ENCODE measurements around the gene BFSP2.

BFSP2 gene

DNA sequence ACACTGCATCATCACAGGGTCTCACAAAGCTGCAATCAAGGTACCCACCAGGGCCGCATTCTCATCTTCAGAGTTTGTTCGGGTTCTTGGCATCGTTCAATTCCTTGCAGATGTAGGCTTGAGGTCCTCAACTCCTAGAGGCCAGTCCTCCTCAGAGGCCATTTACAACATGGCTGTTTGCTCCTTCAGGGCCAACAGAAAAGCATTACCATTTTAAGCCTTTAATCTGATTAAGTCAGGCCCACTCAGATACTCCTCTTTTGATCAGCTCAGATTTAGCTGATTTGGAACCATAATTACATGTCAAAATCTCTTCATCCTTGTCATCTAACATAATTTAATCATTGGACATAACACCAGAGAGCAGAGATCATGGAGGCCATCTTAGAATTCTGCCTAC is 55.4 kb downstream of the BFSP2 start:
- TF ChIP-seq EZH2phosphoT487 (IDR thresholded peaks at IDR 0.05; ENCODE audit: low read depth): no peak
- TF ChIP-seq, protein P1, sequence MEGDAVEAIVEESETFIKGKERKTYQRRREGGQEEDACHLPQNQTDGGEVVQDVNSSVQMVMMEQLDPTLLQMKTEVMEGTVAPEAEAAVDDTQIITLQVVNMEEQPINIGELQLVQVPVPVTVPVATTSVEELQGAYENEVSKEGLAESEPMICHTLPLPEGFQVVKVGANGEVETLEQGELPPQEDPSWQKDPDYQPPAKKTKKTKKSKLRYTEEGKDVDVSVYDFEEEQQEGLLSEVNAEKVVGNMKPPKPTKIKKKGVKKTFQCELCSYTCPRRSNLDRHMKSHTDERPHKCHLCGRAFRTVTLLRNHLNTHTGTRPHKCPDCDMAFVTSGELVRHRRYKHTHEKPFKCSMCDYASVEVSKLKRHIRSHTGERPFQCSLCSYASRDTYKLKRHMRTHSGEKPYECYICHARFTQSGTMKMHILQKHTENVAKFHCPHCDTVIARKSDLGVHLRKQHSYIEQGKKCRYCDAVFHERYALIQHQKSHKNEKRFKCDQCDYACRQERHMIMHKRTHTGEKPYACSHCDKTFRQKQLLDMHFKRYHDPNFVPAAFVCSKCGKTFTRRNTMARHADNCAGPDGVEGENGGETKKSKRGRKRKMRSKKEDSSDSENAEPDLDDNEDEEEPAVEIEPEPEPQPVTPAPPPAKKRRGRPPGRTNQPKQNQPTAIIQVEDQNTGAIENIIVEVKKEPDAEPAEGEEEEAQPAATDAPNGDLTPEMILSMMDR (IDR thresholded peaks at IDR 0.05; ENCODE audit: low read depth, low read length): no peak
- Histone ChIP-seq H4K20me1 (ENCODE audit: insufficient read depth, low read length) (no peaks in the 10 kb centered on the region), H3K4me1 (ENCODE audit: low read length) (peaks cover 17% of the 10 kb centered on the region), H3K27ac (ENCODE audit: low read length) (no peak overlapping the region), H3K79me2 (ENCODE audit: low read length) (no peaks in the 10 kb centered on the region), H2AFZ (ENCODE audit: low read depth, low read length) (no peak overlapping the region), H3K9ac (ENCODE audit: low read length) (no peak overlapping the region), H3K36me3 (replicated peaks; ENCODE audit: low read depth, low read length) (no peaks in the 10 kb centered on the region), H3K4me3 (ENCODE audit: low read length) (no peak overlapping the region), H3K27me3 (ENCODE audit: low read depth, low read length) (no peaks in the 10 kb centered on the region; the same call in 1 of the 2 replicates), H3K4me2 (ENCODE audit: low read length) (no peak overlapping the region), H3K9me3 (ENCODE audit: insufficient read depth, low read length) (no peaks in the 10 kb centered on the region)

DNA sequence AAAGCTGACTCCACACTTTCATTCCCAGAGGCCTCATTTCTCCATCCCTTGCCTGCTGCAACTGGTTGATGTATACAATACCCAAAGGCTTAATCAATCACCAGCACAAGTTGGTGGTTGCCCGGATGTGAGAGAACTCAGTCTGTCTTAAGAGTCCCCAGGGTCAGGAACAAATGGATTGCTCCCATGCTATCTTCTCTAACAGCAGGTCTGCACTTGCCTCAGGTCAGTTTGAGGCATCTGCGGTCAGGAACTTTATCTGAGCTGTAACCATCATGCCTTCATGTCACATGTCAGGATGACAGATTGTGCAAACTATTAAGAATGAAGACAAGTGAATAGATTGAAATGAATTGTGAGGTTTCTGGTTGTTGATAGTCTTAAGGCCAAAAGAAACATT is 56.1 kb downstream of the BFSP2 start:
- H3K4me1 ChIP-seq (ENCODE audit: low read length): peaks cover 19% of the 10 kb centered on the region
- no peak for TF ChIP-seq EZH2phosphoT487 (IDR thresholded peaks at IDR 0.05; ENCODE audit: low read depth)
- TF ChIP-seq, protein P1 (IDR thresholded peaks at IDR 0.05; ENCODE audit: low read depth, low read length): no peak
- no peaks in the 10 kb centered on the region for H3K79me2 ChIP-seq (ENCODE audit: low read length)
- H3K9me3 ChIP-seq (ENCODE audit: insufficient read depth, low read length): no peaks in the 10 kb centered on the region
- no peaks in the 10 kb centered on the region for H3K36me3 ChIP-seq (replicated peaks; ENCODE audit: low read depth, low read length)
- no peak overlapping the region for H3K27ac ChIP-seq (ENCODE audit: low read length)
- no peaks in the 10 kb centered on the region for H4K20me1 ChIP-seq (ENCODE audit: insufficient read depth, low read length)
- no peak overlapping the region for H3K4me3 ChIP-seq (ENCODE audit: low read length)
- no peak overlapping the region for H3K9ac ChIP-seq (ENCODE audit: low read length)
- H3K27me3 ChIP-seq (ENCODE audit: low read depth, low read length): no peaks in the 10 kb centered on the region; the same call in 1 of the 2 replicates
- H3K4me2 ChIP-seq (ENCODE audit: low read length): no peak overlapping the region
- no peak overlapping the region for H2AFZ ChIP-seq (ENCODE audit: low read depth, low read length)

DNA sequence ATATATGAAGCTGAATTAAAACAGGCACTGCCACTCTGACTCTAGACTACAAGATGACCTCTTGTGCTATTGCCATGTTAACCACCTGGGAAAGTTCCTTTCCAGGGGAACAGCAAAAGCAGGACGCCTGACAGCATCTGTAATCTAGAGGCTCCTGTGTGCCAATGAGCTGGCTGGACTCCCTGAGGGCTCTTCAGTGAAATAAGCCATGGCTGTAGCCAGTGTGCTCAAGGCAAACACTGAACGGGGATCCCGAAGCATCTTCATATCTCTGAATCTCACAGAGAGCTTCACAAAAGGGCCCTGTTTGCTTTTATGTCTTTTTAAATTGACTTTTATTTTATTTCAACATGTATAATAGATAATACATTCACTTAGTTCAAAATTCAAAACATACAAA is 57.2 kb downstream of the BFSP2 start:
- no peaks in the 10 kb centered on the region for H3K79me2 ChIP-seq (ENCODE audit: low read length)
- H3K9me3 ChIP-seq (ENCODE audit: insufficient read depth, low read length): no peaks in the 10 kb centered on the region
- no peaks in the 10 kb centered on the region; the same call in 1 of the 2 replicates for H3K27me3 ChIP-seq (ENCODE audit: low read depth, low read length)
- H3K4me2 ChIP-seq (ENCODE audit: low read length): no peak overlapping the region
- H3K36me3 ChIP-seq (replicated peaks; ENCODE audit: low read depth, low read length): no peaks in the 10 kb centered on the region
- no peak overlapping the region for H3K9ac ChIP-seq (ENCODE audit: low read length)
- H3K4me1 ChIP-seq (ENCODE audit: low read length): peaks cover 26% of the 10 kb centered on the region
- no peak overlapping the region for H3K27ac ChIP-seq (ENCODE audit: low read length)
- no peak overlapping the region for H3K4me3 ChIP-seq (ENCODE audit: low read length)
- no peaks in the 10 kb centered on the region for H4K20me1 ChIP-seq (ENCODE audit: insufficient read depth, low read length)
- H2AFZ ChIP-seq (ENCODE audit: low read depth, low read length): no peak overlapping the region; the same call in 1 of the 2 replicates
- TF ChIP-seq, protein P1 (IDR thresholded peaks at IDR 0.05; ENCODE audit: low read depth, low read length): no peak
- no peak for TF ChIP-seq EZH2phosphoT487 (IDR thresholded peaks at IDR 0.05; ENCODE audit: low read depth)

DNA sequence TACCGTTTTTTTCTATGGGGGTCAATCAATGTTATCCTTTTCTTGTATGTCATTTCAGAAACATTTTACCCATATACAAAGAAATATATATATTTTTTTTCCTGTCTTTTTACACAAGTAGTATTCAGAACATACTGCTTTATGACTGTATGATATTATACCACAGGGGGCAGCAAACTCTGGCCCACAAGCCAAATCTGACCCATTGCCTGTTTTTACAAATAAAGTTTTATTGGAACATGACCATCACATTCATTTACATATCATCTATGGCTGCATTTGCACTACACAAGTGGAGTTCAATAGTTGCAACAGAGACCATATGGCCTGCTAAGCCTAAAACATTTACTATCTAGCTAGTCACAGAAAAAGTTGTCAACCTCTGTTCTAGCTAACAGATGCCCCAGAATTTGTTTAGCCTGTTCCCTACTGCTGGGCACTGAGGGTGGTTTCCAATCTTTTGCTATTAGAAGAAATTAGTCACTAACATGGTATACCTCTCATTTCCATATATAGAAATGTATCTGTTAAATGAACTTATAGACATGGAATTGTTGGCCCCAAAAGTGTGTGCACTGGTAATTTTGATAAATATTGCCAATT is 57.7 kb downstream of the BFSP2 start:
- Histone ChIP-seq H3K36me3 (replicated peaks; ENCODE audit: low read depth, low read length) (no peaks in the 10 kb centered on the region), H3K9ac (ENCODE audit: low read length) (no peak overlapping the region), H2AFZ (ENCODE audit: low read depth, low read length) (peak overlapping the region; percentile 16; the same call in 1 of the 2 replicates), H3K79me2 (ENCODE audit: low read length) (no peaks in the 10 kb centered on the region), H3K9me3 (ENCODE audit: insufficient read depth, low read length) (no peaks in the 10 kb centered on the region), H4K20me1 (ENCODE audit: insufficient read depth, low read length) (no peaks in the 10 kb centered on the region), H3K4me1 (ENCODE audit: low read length) (peaks cover 26% of the 10 kb centered on the region), H3K27me3 (ENCODE audit: low read depth, low read length) (no peaks in the 10 kb centered on the region; the same call in 1 of the 2 replicates), H3K4me3 (ENCODE audit: low read length) (no peak overlapping the region), H3K27ac (ENCODE audit: low read length) (peak overlapping the region; percentile 20), H3K4me2 (ENCODE audit: low read length) (peak overlapping the region; percentile 38)
- TF ChIP-seq EZH2phosphoT487 (IDR thresholded peaks at IDR 0.05; ENCODE audit: low read depth): no peak
- TF ChIP-seq, protein P1 (IDR thresholded peaks at IDR 0.05; ENCODE audit: low read depth, low read length): peak; percentile 58

All from OCI-LY3 (cell line).